Activated CD4-positive, alpha-beta T cell treated with anti-CD3 and anti-CD28 coated beads, Interleukin-2, amount 50 U/mL, for 24 hours (primary cell): ENCODE measurements around the gene CCNG2.

Source experiments
- DNase-seq, 2 donors: peaks; one replicate each; pipeline ENCODE4 v3.0.0-alpha.2; 2020; ENCODE audit warnings: low read depth in 1 of 2, low spot score in 1 of 2

CCNG2 gene

GRCh38 chr4:77146186-77147078, 10.6 kb upstream of the CCNG2 start:
- DNase-seq, result no peak

- no peak for DNase-seq
These were observed 9.8 kb upstream of the CCNG2 start for GRCh38 chr4:77147079-77147782.

- no peak for DNase-seq
These were observed 8.9 kb upstream of the CCNG2 start for GRCh38 chr4:77148078-77148477.

GRCh38 chr4:77149789-77150188, 7.2 kb upstream of the CCNG2 start:
- DNase-seq, result no peak

GRCh38 chr4:77151241-77151640, 5.8 kb upstream of the CCNG2 start:
- DNase-seq, result no peak

GRCh38 chr4:77152421-77152820, 4.6 kb upstream of the CCNG2 start:
- DNase-seq, result no peak

- no peak for DNase-seq
These were observed 4.0 kb upstream of the CCNG2 start for GRCh38 chr4:77153006-77153405.

GRCh38 chr4:77154065-77154464, 2.9 kb upstream of the CCNG2 start:
- DNase-seq, result no peak

- no peak for DNase-seq
These were observed 2.1 kb upstream of the CCNG2 start for GRCh38 chr4:77154761-77155499.

GRCh38 chr4:77155631-77156452, 1.2 kb upstream of the CCNG2 start:
- no peak for DNase-seq

- DNase-seq, result peak in 1 of 2 donors; percentile 96
These were observed 485 bp upstream of the CCNG2 start for GRCh38 chr4:77156533-77156911.

- DNase-seq, result peak; percentile 25 to 45
These were observed 966 bp downstream of the CCNG2 start for GRCh38 chr4:77157859-77158486.

GRCh38 chr4:77158487-77158861, 1.5 kb downstream of the CCNG2 start:
- no peak for DNase-seq

- DNase-seq, result no peak
These were observed 2.8 kb downstream of the CCNG2 start for GRCh38 chr4:77159806-77160205.

- DNase-seq, result no peak
These were observed 6.6 kb downstream of the CCNG2 start for GRCh38 chr4:77163641-77164040.

GRCh38 chr4:77167173-77167572, 10.2 kb downstream of the CCNG2 start:
- DNase-seq, result no peak

GRCh38 chr4:77167866-77168265, 10.9 kb downstream of the CCNG2 start:
- DNase-seq, result no peak

- DNase-seq, result no peak
These were observed 12.5 kb downstream of the CCNG2 start for GRCh38 chr4:77169481-77169880.

GRCh38 chr4:77170926-77171325, 13.9 kb downstream of the CCNG2 start:
- no peak for DNase-seq

- no peak for DNase-seq
These were observed 15.3 kb downstream of the CCNG2 start for GRCh38 chr4:77172336-77172735.

- no peak for DNase-seq
These were observed 17.4 kb downstream of the CCNG2 start for GRCh38 chr4:77174426-77174825.
